Esophagus muscularis mucosa (tissue), 4 donors: Measurements from ENCODE around the gene FCRL1. TPM values are rescaled to one million over a fixed set of nuclear protein-coding genes. Genes with fewer than 3 reads are reported as not detected.
A peak's percentile ranks its signal among the peaks of the same experiment; 100 is the strongest.

ENCODE experiments used
- DNase-seq: peaks from one replicate; pipeline ENCODE4 v3.0.0-alpha.2; 2017; ENCODE audit errors: extremely low spot score
- H3K27ac ChIP-seq, 4 donors: fragments of 200-600 bp; sonication (generic); replicated peaks in 1 of 4; 1 replicate in 3 of 4; 2 replicates in 1 of 4; pipeline ENCODE4 v1.5.1; 2016 to 2019; ENCODE audit warnings: mild to moderate bottlenecking in 1 of 4
- H3K27me3 ChIP-seq, 4 donors: fragments of 200-600 bp; sonication (generic); one replicate each; pipeline versions ENCODE4 v1.5.1 to v1.6.0; 2016 to 2019
- H3K36me3 ChIP-seq, 4 donors: fragments of 200-600 bp; sonication (generic); one replicate each; pipeline ENCODE4 v1.5.1; 2016 to 2019
- H3K4me1 ChIP-seq, 4 donors: fragments of 200-600 bp; sonication (generic); one replicate each; pipeline ENCODE4 v1.5.1; 2016 to 2019
- H3K4me3 ChIP-seq, 4 donors: fragments of 200-600 bp; sonication (generic); 1 replicate in 2 of 4; 2 replicates in 2 of 4; pipeline ENCODE4 v1.5.1; 2016 to 2019; ENCODE audit warnings: mild to moderate bottlenecking in 4 of 4, moderate library complexity in 1 of 4
- H3K9me3 ChIP-seq, 4 donors: fragments of 200-600 bp; sonication (generic); 1 replicate in 3 of 4; 2 replicates in 1 of 4; pipeline ENCODE4 v1.5.1; 2016 to 2019
- EP300 ChIP-seq: sonication (generic); formaldehyde crosslinking; IDR thresholded peaks from one replicate; pipeline ENCODE4 v1.6.1; 2017; ENCODE audit warnings: antibody characterized with exemption
- POLR2A ChIP-seq: fragments of 450-650 bp; IDR thresholded peaks from one replicate; pipeline ENCODE4 v1.6.1; 2017; ENCODE audit warnings: antibody characterized with exemption, moderate library complexity, mild to moderate bottlenecking, low read depth
- POLR2AphosphoS5 ChIP-seq, 2 donors: sonication (generic); formaldehyde crosslinking; IDR thresholded peaks; one replicate each; pipeline ENCODE4 v1.6.1; 2017; ENCODE audit warnings: antibody characterized with exemption in 2 of 2
- WGBS: methylation state at CpG from one replicate; pipeline ENCODE4 v1.1.5; 2018; 5-methylcytosine and 5-hydroxymethylcytosine counted together
- intact Hi-C: fragments of 100-400 bp; cut with DNase I; formaldehyde crosslinking; loops from one replicate; pipeline ENCODE4 v1.15.1; 2023
- total RNA-seq, 4 donors: library from RNA; depleted of rRNA; stranded (reverse); fragments of >200 nt; gene quantifications; one replicate each; pipeline versions ENCODE4 v1.1.0 to v1.2.1, GENCODE V29; 2016
- TF ChIP-seq, protein P1 (sequence below), 3 experiments: fragments of 200-600 bp in 2 of 3; fragments of 450-650 bp in 1 of 3; sonication (generic) in 2 of 3; IDR thresholded peaks; one replicate each; pipeline ENCODE4 v1.5.1; 2017 to 2019; ENCODE audit warnings: antibody characterized with exemption in 3 of 3, mild to moderate bottlenecking in 2 of 3, moderate library complexity in 1 of 3

Gene FCRL1
- total RNA-seq, 4 donors from 2014 or later, result 0.66 TPM; not detected in 3

DNA sequence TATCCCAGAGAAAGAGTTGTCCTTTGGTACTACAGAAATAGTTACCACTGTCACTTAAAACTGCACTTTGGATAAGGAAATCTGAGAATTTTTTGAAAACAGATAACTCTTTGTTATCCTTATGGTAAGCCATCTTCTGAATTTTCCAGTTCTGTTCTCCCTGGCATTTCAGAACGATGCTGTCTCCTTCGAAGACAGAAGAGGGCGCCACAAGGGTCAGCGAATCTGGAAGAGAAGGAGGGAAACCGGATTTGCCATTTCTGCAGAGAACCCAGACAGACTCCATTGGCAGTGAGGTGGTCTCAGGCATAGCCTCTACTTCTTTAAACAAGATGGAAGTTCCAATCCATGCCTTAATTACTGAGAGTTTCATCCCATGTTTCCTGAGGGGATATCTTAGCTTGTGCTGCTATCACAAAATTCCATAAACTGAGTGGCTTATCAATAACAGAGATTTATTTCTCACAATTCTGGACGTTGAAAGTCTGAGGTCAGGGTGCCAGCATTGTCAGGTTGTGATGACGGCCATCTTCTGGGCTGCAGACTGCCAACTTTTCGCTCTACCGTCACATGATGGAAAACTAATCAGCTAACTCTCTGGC lies 49.4 kb downstream of the FCRL1 start:
- H3K9me3 ChIP-seq, result no peaks in the 10 kb centered on the region
- H3K4me3 ChIP-seq, result no peak overlapping the region
- no peaks in the 10 kb centered on the region for H3K36me3 ChIP-seq
- no peaks in the 10 kb centered on the region for H3K27me3 ChIP-seq
- no peak overlapping the region for H3K27ac ChIP-seq
- intact Hi-C loops, result no loop called here
- DNase-seq, result no peak
- H3K4me1 ChIP-seq, result no peaks in the 10 kb centered on the region
- WGBS, result 48% methylated on average over 8 of the region's 9 CpGs
- TF ChIP-seq POLR2AphosphoS5 (IDR thresholded peaks at IDR 0.05) (no peak), EP300 (no peak), POLR2A (no peak)
- TF ChIP-seq, protein P1, sequence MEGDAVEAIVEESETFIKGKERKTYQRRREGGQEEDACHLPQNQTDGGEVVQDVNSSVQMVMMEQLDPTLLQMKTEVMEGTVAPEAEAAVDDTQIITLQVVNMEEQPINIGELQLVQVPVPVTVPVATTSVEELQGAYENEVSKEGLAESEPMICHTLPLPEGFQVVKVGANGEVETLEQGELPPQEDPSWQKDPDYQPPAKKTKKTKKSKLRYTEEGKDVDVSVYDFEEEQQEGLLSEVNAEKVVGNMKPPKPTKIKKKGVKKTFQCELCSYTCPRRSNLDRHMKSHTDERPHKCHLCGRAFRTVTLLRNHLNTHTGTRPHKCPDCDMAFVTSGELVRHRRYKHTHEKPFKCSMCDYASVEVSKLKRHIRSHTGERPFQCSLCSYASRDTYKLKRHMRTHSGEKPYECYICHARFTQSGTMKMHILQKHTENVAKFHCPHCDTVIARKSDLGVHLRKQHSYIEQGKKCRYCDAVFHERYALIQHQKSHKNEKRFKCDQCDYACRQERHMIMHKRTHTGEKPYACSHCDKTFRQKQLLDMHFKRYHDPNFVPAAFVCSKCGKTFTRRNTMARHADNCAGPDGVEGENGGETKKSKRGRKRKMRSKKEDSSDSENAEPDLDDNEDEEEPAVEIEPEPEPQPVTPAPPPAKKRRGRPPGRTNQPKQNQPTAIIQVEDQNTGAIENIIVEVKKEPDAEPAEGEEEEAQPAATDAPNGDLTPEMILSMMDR (IDR thresholded peaks at IDR 0.05), result no peak

DNA sequence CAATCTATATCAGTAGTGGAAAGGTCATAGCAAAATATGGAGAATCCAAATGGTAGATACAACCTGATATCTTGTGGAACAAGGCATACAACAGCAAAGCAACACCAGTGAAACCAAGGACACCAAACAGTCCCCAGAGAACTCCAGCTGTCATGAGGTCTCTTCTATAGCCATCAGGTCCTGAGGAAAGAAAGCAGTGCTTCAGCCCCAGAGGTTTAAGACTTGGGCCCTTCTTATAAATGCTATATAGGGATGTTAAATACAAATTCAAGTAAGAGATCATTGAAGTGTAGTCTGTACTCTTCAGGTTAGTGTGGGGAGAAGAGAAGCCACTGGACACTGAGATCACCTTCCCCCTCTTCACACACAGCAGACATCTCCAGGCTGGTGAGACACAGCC lies 53.1 kb downstream of the FCRL1 start:
- no peak overlapping the region for H3K27ac ChIP-seq
- no peak overlapping the region for H3K4me3 ChIP-seq
- H3K9me3 ChIP-seq, result no peaks in the 10 kb centered on the region
- no peak for TF ChIP-seq POLR2A
- TF ChIP-seq POLR2AphosphoS5 (IDR thresholded peaks at IDR 0.05), result no peak
- TF ChIP-seq EP300, result no peak
- TF ChIP-seq, protein P1 (IDR thresholded peaks at IDR 0.05), result no peak
- intact Hi-C loops, result no loop called here
- no peaks in the 10 kb centered on the region for H3K4me1 ChIP-seq
- DNase-seq, result peak; percentile 74
- H3K27me3 ChIP-seq, result no peaks in the 10 kb centered on the region
- H3K36me3 ChIP-seq, result no peaks in the 10 kb centered on the region

DNA sequence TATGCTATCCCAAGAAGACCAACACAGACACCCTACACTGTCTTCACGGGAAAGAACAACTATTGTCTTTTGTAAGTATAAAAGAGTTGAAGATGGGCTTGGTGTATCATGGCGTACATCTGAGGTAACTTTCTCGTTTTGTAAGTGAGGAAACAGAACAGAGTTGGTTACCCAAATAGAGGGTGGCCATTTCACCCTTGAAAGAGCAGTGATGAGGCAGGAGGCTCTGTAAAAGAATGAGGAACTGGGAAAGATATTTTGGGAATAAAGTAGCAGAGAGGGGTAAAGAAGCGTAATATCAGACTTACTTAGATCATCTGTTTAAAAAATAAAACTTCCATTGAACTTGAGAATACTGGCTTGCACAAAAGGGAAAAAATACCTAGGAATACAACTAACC lies 61.9 kb downstream of the FCRL1 start:
- TF ChIP-seq POLR2AphosphoS5 (IDR thresholded peaks at IDR 0.05) (no peak), POLR2A (no peak), EP300 (no peak)
- TF ChIP-seq, protein P1 (IDR thresholded peaks at IDR 0.05), result no peak
- intact Hi-C loops, result no loop called here
- 87% methylated on average over 4 of the region's 4 CpGs for WGBS
- no peak overlapping the region for H3K27ac ChIP-seq
- H3K4me1 ChIP-seq, result no peaks in the 10 kb centered on the region
- no peak overlapping the region for H3K4me3 ChIP-seq
- no peaks in the 10 kb centered on the region for H3K27me3 ChIP-seq
- H3K9me3 ChIP-seq, result peaks cover 0 to 7% (median 3%) of the 10 kb centered on the region in 4 donors
- DNase-seq, result no peak
- H3K36me3 ChIP-seq, result no peaks in the 10 kb centered on the region

DNA sequence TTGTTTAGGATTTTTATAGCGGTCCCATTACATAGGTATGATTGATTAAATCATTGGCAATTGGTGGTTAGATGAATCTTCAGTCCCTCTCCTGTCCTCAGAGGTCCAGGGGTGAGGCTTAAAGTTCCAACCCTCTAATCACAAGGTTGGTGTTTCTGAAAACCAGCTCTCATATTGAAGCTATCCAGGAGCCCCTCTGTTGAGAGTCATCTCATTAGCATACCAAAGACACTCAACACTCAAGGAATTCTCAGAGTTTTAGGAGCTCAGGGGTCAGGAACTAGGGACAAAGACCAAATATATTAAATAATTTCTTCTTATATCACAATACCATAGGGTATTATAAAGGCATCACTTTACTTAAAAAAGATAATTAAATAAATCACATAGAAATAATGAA lies 66.3 kb downstream of the FCRL1 start:
- Histone ChIP-seq H3K27me3 (no peaks in the 10 kb centered on the region), H3K27ac (no peak overlapping the region), H3K4me3 (no peak overlapping the region), H3K36me3 (no peaks in the 10 kb centered on the region), H3K9me3 (peaks cover 0 to 7% (median 2%) of the 10 kb centered on the region in 4 donors), H3K4me1 (no peaks in the 10 kb centered on the region)
- TF ChIP-seq POLR2A (no peak), POLR2AphosphoS5 (IDR thresholded peaks at IDR 0.05) (no peak), EP300 (no peak)
- TF ChIP-seq, protein P1 (IDR thresholded peaks at IDR 0.05), result no peak
- no peak for DNase-seq
- intact Hi-C loops, result no loop called here
- WGBS, result 80% methylated on average over 1 of the region's 1 CpG

DNA sequence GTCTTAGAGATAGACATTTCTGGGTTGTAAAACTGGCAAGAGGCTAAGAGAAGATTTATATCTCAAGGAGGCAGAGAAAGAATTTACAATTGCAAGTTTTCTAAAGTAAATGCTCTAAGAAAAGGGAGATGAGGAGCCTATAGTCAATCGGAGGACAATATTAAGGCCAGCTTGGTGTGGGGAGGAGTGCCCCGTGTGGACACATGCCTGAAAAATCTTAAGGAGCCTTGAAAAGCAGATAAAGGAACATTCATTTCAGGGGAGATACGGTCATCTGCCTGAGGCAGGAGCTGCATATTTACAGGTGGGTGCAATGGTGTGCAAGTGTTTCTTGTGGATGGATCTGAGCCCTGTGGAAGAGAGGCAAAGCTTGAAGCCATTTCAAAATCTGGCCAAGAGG lies 68.6 kb downstream of the FCRL1 start:
- WGBS, result 56% methylated on average over 3 of the region's 3 CpGs

More for the DNA sequence above, 68.6 kb downstream of the FCRL1 start:
- no peak for DNase-seq
- Histone ChIP-seq H3K27ac (no peak overlapping the region), H3K9me3 (no peaks in the 10 kb centered on the region), H3K4me3 (no peak overlapping the region), H3K36me3 (no peaks in the 10 kb centered on the region), H3K27me3 (no peaks in the 10 kb centered on the region), H3K4me1 (no peaks in the 10 kb centered on the region)
- TF ChIP-seq POLR2AphosphoS5 (IDR thresholded peaks at IDR 0.05) (no peak), EP300 (no peak)
- TF ChIP-seq, protein P1 (IDR thresholded peaks at IDR 0.05), result no peak
- intact Hi-C loops, result no loop called here
